Sigmoid colon (tissue), 7 donors: Measurements from ENCODE around the gene CNKSR1. TPM values are rescaled to one million over a fixed set of nuclear protein-coding genes. Genes with fewer than 3 reads are reported as not detected.

Experiments
- DNase-seq: peaks from one replicate; pipeline ENCODE4 v3.0.0-alpha.2; 2019
- H3K27ac ChIP-seq, 4 donors: fragments of 200-600 bp; sonication (generic); one replicate each; pipeline ENCODE4 v1.5.1; 2016 to 2019; ENCODE audit warnings: mild to moderate bottlenecking in 1 of 4
- H3K27me3 ChIP-seq, 3 donors: fragments of 200-600 bp; sonication (generic); one replicate each; pipeline ENCODE4 v1.5.1; 2019; ENCODE audit warnings: mild to moderate bottlenecking in 1 of 3
- H3K36me3 ChIP-seq, 4 donors: fragments of 200-600 bp; sonication (generic); one replicate each; pipeline ENCODE4 v1.5.1; 2016 to 2019
- H3K4me1 ChIP-seq, 4 donors: fragments of 200-600 bp; sonication (generic); one replicate each; pipeline ENCODE4 v1.5.1; 2017 to 2019
- H3K4me3 ChIP-seq, 4 donors: fragments of 200-600 bp; sonication (generic); one replicate each; pipeline ENCODE4 v1.5.1; 2017 to 2019; ENCODE audit warnings: mild to moderate bottlenecking in 2 of 4, moderate library complexity in 1 of 4
- H3K9me3 ChIP-seq, 4 donors: fragments of 200-600 bp in 3 of 4; sonication (generic) in 3 of 4; one replicate each; pipeline versions ENCODE4 v1.5.1 to v1.6.1; 2013 to 2019
- CTCF ChIP-seq, 4 experiments: fragments of 450-650 bp in 3 of 4; fragments of 200-600 bp in 1 of 4; IDR thresholded peaks; one replicate each; pipeline ENCODE4 v1.5.1; 2016 to 2019; ENCODE audit warnings: antibody characterized with exemption in 4 of 4, mild to moderate bottlenecking in 3 of 4, moderate library complexity in 2 of 4
- EP300 ChIP-seq, 4 donors: sonication (generic); formaldehyde crosslinking; IDR thresholded peaks; one replicate each; pipeline ENCODE4 v1.6.1; 2017; ENCODE audit warnings: antibody characterized with exemption in 4 of 4
- POLR2A ChIP-seq, 2 donors: fragments of 450-650 bp; IDR thresholded peaks; one replicate each; pipeline ENCODE4 v1.6.1; 2016; ENCODE audit warnings: antibody characterized with exemption in 2 of 2, mild to moderate bottlenecking in 2 of 2, moderate library complexity in 2 of 2
- POLR2AphosphoS5 ChIP-seq, 4 donors: sonication (generic); formaldehyde crosslinking; IDR thresholded peaks; one replicate each; pipeline ENCODE4 v1.6.1; 2017; ENCODE audit warnings: antibody characterized with exemption in 4 of 4
- WGBS, 2 donors: extraction: QIAGEN DNeasy Blood & Tissue Kit; methylation state at CpG; one replicate each; pipeline ENCODE4 v1.1.7; 2013; 5-methylcytosine and 5-hydroxymethylcytosine counted together
- intact Hi-C: fragments of 100-400 bp; cut with DNase I; formaldehyde crosslinking; loops from one replicate; pipeline ENCODE4 v1.15.1; 2023
- polyA plus RNA-seq, 3 donors: library from polyadenylated mRNA; stranded (reverse); fragments of 200-250 nt; gene quantifications; one replicate each; pipeline ENCODE4 v1.2.3, GENCODE V29; 2013
- total RNA-seq, 4 donors: library from RNA; depleted of rRNA; stranded (reverse); fragments of >200 nt; gene quantifications; one replicate each; pipeline ENCODE4 v1.1.0, GENCODE V29; 2016
- donor health status: healthy with polysubstance abuse.
- donor health status: Bipolar disorder and iron deficiency.
- donor health status: healthy.

The CNKSR1 gene
- total and polyA plus RNA-seq, 7 donors, result 0.82 to 29.0 (median 9.3) TPM; not detected in 1

- intact Hi-C loops, result no loop called here
- Histone ChIP-seq H3K27me3 (no peaks in the 10 kb centered on the region), H3K4me1 (peaks cover 0 to 6% (median under 1%) of the 10 kb centered on the region in 4 donors), H3K9me3 (no peaks in the 10 kb centered on the region), H3K4me3 (no peak overlapping the region), H3K27ac (no peak overlapping the region), H3K36me3 (no peaks in the 10 kb centered on the region)
- no peak for DNase-seq
- 81 to 90% methylated on average over 2 of the region's 2 CpGs for WGBS, 2 donors
- no peak for TF ChIP-seq CTCF (IDR thresholded peaks at IDR 0.05)
- TF ChIP-seq POLR2A (IDR thresholded peaks at IDR 0.05), result no peak
- TF ChIP-seq POLR2AphosphoS5 (IDR thresholded peaks at IDR 0.05), result no peak
- no peak for TF ChIP-seq EP300 (IDR thresholded peaks at IDR 0.05)
Measured at GRCh38 chr1:26132834-26133167, 44.5 kb upstream of the CNKSR1 start.

- H3K4me1 ChIP-seq, result no peaks in the 10 kb centered on the region
- no peak for DNase-seq
- intact Hi-C loops, result no loop called here
- no peak for TF ChIP-seq POLR2A (IDR thresholded peaks at IDR 0.05)
- no peak for TF ChIP-seq EP300 (IDR thresholded peaks at IDR 0.05)
- no peak for TF ChIP-seq CTCF (IDR thresholded peaks at IDR 0.05)
- no peak for TF ChIP-seq POLR2AphosphoS5 (IDR thresholded peaks at IDR 0.05)
- H3K27me3 ChIP-seq, result no peaks in the 10 kb centered on the region
- no peaks in the 10 kb centered on the region for H3K36me3 ChIP-seq
- WGBS, 2 donors, result 87 to 94% methylated on average over 3 of the region's 3 CpGs
- H3K4me3 ChIP-seq, result no peak overlapping the region
- no peak overlapping the region for H3K27ac ChIP-seq
- no peaks in the 10 kb centered on the region for H3K9me3 ChIP-seq
Measured at GRCh38 chr1:26134466-26134865, 42.8 kb upstream of the CNKSR1 start.

GRCh38 chr1:26138974-26139558 lies 38.2 kb upstream of the CNKSR1 start:
- Histone ChIP-seq H3K4me1 (no peaks in the 10 kb centered on the region), H3K27me3 (no peaks in the 10 kb centered on the region), H3K4me3 (no peak overlapping the region), H3K9me3 (no peaks in the 10 kb centered on the region), H3K27ac (no peak overlapping the region), H3K36me3 (no peaks in the 10 kb centered on the region)
- TF ChIP-seq POLR2AphosphoS5 (IDR thresholded peaks at IDR 0.05) (no peak), EP300 (IDR thresholded peaks at IDR 0.05) (no peak), POLR2A (IDR thresholded peaks at IDR 0.05) (no peak), CTCF (IDR thresholded peaks at IDR 0.05) (no peak)
- DNase-seq, result no peak
- intact Hi-C loops, result no loop called here
- WGBS, 2 donors, result 67 to 72% methylated on average over 3 of the region's 3 CpGs

GRCh38 chr1:26142159-26142558 lies 35.1 kb upstream of the CNKSR1 start:
- no peak for DNase-seq
- Histone ChIP-seq H3K9me3 (no peaks in the 10 kb centered on the region), H3K36me3 (no peaks in the 10 kb centered on the region), H3K27me3 (no peaks in the 10 kb centered on the region), H3K4me3 (no peak overlapping the region), H3K27ac (no peak overlapping the region), H3K4me1 (peaks cover 0 to 5% (median 0%) of the 10 kb centered on the region in 4 donors)
- WGBS, 2 donors, result 85 to 88% methylated on average over 8 of the region's 8 CpGs
- TF ChIP-seq POLR2AphosphoS5 (IDR thresholded peaks at IDR 0.05) (no peak), CTCF (IDR thresholded peaks at IDR 0.05) (no peak), EP300 (IDR thresholded peaks at IDR 0.05) (no peak), POLR2A (IDR thresholded peaks at IDR 0.05) (no peak)
- intact Hi-C loops, result no loop called here
